Mesendoderm (in vitro differentiated cells): ENCODE measurements around the gene METTL24.
"Not testable (repeated sequence)": the region's sequence is repeated elsewhere in the genome, so short reads cannot be mapped to it uniquely, and the experiment has no call there.

Experiments
- DNase-seq: peaks from one replicate; pipeline ENCODE4 v3.0.0; 2013
- H2AK5ac ChIP-seq: 2 replicates; pipeline ENCODE4 v1.6.1; 2013; ENCODE audit warnings: low read length, inconsistent platforms
- H2BK120ac ChIP-seq: 2 replicates; pipeline ENCODE4 v1.6.1; 2013; ENCODE audit warnings: low read depth, mild to moderate bottlenecking, low read length, moderate library complexity, mixed read lengths
- H2BK15ac ChIP-seq: replicated peaks from 2 replicates; pipeline ENCODE4 v1.6.1; 2013; ENCODE audit warnings: low read depth, mild to moderate bottlenecking, moderate library complexity
- H2BK5ac ChIP-seq: 2 replicates; pipeline ENCODE4 v1.6.1; 2013; ENCODE audit warnings: low read length, inconsistent platforms
- H3K18ac ChIP-seq: 2 replicates; pipeline ENCODE4 v1.6.1; 2013; ENCODE audit warnings: mild to moderate bottlenecking, low read length, mixed read lengths
- H3K23ac ChIP-seq: one replicate; pipeline ENCODE4 v1.6.1; 2013; ENCODE audit warnings: low read length
- H3K27ac ChIP-seq: 2 replicates; pipeline ENCODE4 v1.5.1; 2013; ENCODE audit warnings: low read depth, mild to moderate bottlenecking, inconsistent platforms, low read length, moderate library complexity
- H3K27me3 ChIP-seq: 2 replicates; pipeline ENCODE4 v1.6.1; 2013; ENCODE audit warnings: low read length, control low read depth, mild to moderate bottlenecking, inconsistent platforms; ENCODE audit not compliant: insufficient read depth, poor library complexity
- H3K36me3 ChIP-seq: 2 replicates; pipeline ENCODE4 v1.6.1; 2013; ENCODE audit warnings: low read length, inconsistent platforms; ENCODE audit not compliant: control insufficient read depth, insufficient read depth
- H3K4ac ChIP-seq: one replicate; pipeline ENCODE4 v1.6.1; 2013; ENCODE audit warnings: low read depth, mild to moderate bottlenecking, low read length, moderate library complexity
- H3K4me1 ChIP-seq: 2 replicates; pipeline ENCODE4 v1.6.1; 2013; ENCODE audit warnings: low read depth, low read length, inconsistent platforms; ENCODE audit not compliant: control insufficient read depth
- H3K4me2 ChIP-seq: 2 replicates; pipeline ENCODE4 v1.6.1; 2013; ENCODE audit warnings: low read length
- H3K4me3 ChIP-seq: 2 replicates; pipeline ENCODE4 v1.5.1; 2013; ENCODE audit warnings: mild to moderate bottlenecking, low read length
- H3K56ac ChIP-seq: one replicate; pipeline ENCODE4 v1.6.1; 2013; ENCODE audit warnings: low read length
- H3K79me1 ChIP-seq: 2 replicates; pipeline ENCODE4 v1.6.1; 2013; ENCODE audit warnings: low read length, inconsistent platforms
- H3K79me2 ChIP-seq: 2 replicates; pipeline ENCODE4 v1.6.1; 2013; ENCODE audit warnings: mild to moderate bottlenecking, low read length; ENCODE audit not compliant: control insufficient read depth, insufficient read depth
- H3K9ac ChIP-seq: 2 replicates; pipeline ENCODE4 v1.6.1; 2013; ENCODE audit warnings: low read length, inconsistent platforms
- H4K5ac ChIP-seq: one replicate; pipeline ENCODE4 v1.6.1; 2013; ENCODE audit warnings: low read length
- H4K8ac ChIP-seq: one replicate; pipeline ENCODE4 v1.6.1; 2013; ENCODE audit warnings: low read depth, mild to moderate bottlenecking, control low read depth, low read length, moderate library complexity
- WGBS: extraction: QIAGEN DNeasy Blood & Tissue Kit; methylation state at CpG from one replicate; pipeline ENCODE4 v1.1.7; 2013; ENCODE audit warnings: low lambda C conversion rate, missing lambda C conversion rate; ENCODE audit not compliant: insufficient coverage; ENCODE audit errors: extremely low coverage; 5-methylcytosine and 5-hydroxymethylcytosine counted together

METTL24 gene

GRCh38 chr6:110246900-110247546 lies 111.1 kb downstream of the METTL24 start:
- no peak overlapping the region for H2BK120ac ChIP-seq
- peaks cover 2% of the 10 kb centered on the region for H3K4me1 ChIP-seq
- H2BK15ac ChIP-seq, result no peak overlapping the region
- no peak overlapping the region for H3K23ac ChIP-seq
- no peak overlapping the region for H2AK5ac ChIP-seq
- no peak overlapping the region for H3K4me3 ChIP-seq
- H3K27ac ChIP-seq, result no peak overlapping the region
- no peak overlapping the region for H3K4ac ChIP-seq
- no peak overlapping the region for H4K8ac ChIP-seq
- H3K56ac ChIP-seq, result no peak overlapping the region
- H3K36me3 ChIP-seq, result no peaks in the 10 kb centered on the region
- H2BK5ac ChIP-seq, result no peak overlapping the region
- no peak overlapping the region for H3K18ac ChIP-seq
- H3K4me2 ChIP-seq, result no peak overlapping the region
- H3K79me1 ChIP-seq, result no peaks in the 10 kb centered on the region
- H3K79me2 ChIP-seq, result no peaks in the 10 kb centered on the region
- WGBS, result no CpG with 5 or more reads among the region's 3 CpGs
- H4K5ac ChIP-seq, result no peak overlapping the region
- H3K27me3 ChIP-seq, result no peaks in the 10 kb centered on the region
- DNase-seq, result no peak
- H3K9ac ChIP-seq, result no peak overlapping the region

- no peak overlapping the region for H2AK5ac ChIP-seq
- H3K79me2 ChIP-seq, result no peaks in the 10 kb centered on the region
- H2BK15ac ChIP-seq, result no peak overlapping the region
- H2BK5ac ChIP-seq, result no peak overlapping the region
- H3K4me2 ChIP-seq, result no peak overlapping the region
- WGBS, result no CpG with 5 or more reads among the region's 3 CpGs
- no peak overlapping the region for H3K27ac ChIP-seq
- no peak overlapping the region for H3K4ac ChIP-seq
- H2BK120ac ChIP-seq, result no peak overlapping the region
- no peak overlapping the region for H3K18ac ChIP-seq
- H3K23ac ChIP-seq, result no peak overlapping the region
- peaks cover 2% of the 10 kb centered on the region for H3K4me1 ChIP-seq
- no peak overlapping the region for H4K8ac ChIP-seq
- no peaks in the 10 kb centered on the region for H3K27me3 ChIP-seq
- no peak overlapping the region for H3K56ac ChIP-seq
- no peak overlapping the region for H3K4me3 ChIP-seq
- no peaks in the 10 kb centered on the region for H3K79me1 ChIP-seq
- no peak overlapping the region for H4K5ac ChIP-seq
- no peak overlapping the region for H3K9ac ChIP-seq
- DNase-seq, result peak; percentile 25
- H3K36me3 ChIP-seq, result no peaks in the 10 kb centered on the region
Observed at GRCh38 chr6:110246378-110246777, 111.8 kb downstream of the METTL24 start.

DNA sequence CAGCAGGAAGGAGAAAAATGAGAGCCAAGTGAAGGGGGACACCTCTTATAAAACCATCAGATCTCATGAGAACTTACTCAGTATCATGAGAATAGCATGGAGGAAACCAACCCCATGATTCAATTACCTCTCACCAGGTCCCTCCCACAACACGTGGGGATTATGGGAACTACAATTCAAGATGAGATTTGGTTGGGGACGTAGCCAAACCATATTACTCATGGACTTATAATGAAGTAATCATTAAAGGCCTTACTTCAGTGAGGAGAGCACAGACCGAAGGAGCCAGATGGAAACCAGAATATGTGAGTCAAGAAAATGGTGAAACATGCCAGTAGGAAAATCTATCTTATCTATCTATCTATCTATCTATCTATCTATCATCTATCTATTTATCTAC lies 113.5 kb downstream of the METTL24 start:
- H3K18ac ChIP-seq, H3K23ac ChIP-seq, H3K4me1 ChIP-seq, H3K4me3 ChIP-seq, H4K5ac ChIP-seq, H3K79me1 ChIP-seq, DNase-seq, H3K9ac ChIP-seq, H3K36me3 ChIP-seq, H4K8ac ChIP-seq, H2AK5ac ChIP-seq, H3K4me2 ChIP-seq, H3K27me3 ChIP-seq, H2BK120ac ChIP-seq, H3K79me2 ChIP-seq, H3K56ac ChIP-seq, H2BK15ac ChIP-seq, H3K27ac ChIP-seq, H3K4ac ChIP-seq, H2BK5ac ChIP-seq: not testable (repeated sequence)
- no CpG with 5 or more reads among the region's 3 CpGs for WGBS

DNA sequence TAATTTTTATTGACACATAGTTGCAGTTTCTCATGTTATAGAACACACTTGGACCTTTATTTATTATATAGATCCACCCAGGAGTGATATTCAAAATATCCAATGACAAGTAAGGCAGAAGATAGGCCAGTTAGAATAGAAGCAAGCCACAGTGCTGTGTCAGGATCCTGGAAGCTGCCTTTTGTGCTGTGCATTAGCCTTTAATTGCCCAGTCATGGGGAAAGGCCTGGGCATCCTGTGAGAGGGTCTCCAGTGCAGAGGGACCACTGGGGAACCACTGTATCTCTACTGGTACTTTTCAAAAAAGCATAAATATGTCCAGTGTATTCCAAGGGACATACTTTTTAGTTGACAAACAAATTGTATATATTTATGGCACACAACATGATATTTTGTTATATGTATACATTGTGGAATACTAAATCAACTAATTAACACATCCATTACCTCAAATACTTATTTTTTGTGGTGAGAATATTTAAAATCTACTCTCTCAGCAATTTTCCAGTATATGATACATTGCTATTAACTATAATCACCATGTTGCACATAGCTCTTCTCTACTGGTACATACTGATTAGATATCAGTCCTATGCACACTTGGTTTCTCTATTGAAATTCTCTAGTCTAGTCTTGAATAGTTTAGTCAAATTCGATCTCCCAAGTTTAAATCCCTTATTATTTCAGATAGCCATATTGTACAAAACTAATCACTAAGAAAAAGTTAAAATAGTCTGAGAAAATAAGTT lies 118.4 kb downstream of the METTL24 start:
- Histone ChIP-seq H4K5ac (no peak overlapping the region), H3K27ac (no peak overlapping the region), H3K9ac (no peak overlapping the region), H3K79me2 (no peaks in the 10 kb centered on the region), H3K23ac (no peak overlapping the region), H3K27me3 (no peaks in the 10 kb centered on the region), H4K8ac (no peak overlapping the region), H3K36me3 (no peaks in the 10 kb centered on the region), H2BK5ac (no peak overlapping the region), H2BK15ac (no peak overlapping the region), H3K4me3 (no peak overlapping the region), H2BK120ac (no peak overlapping the region), H3K56ac (no peak overlapping the region), H3K4me1 (no peaks in the 10 kb centered on the region), H3K4me2 (no peak overlapping the region), H2AK5ac (no peak overlapping the region), H3K79me1 (no peaks in the 10 kb centered on the region), H3K4ac (no peak overlapping the region), H3K18ac (no peak overlapping the region)
- no CpG with 5 or more reads among the region's 1 CpG for WGBS
- DNase-seq, result no peak

DNA sequence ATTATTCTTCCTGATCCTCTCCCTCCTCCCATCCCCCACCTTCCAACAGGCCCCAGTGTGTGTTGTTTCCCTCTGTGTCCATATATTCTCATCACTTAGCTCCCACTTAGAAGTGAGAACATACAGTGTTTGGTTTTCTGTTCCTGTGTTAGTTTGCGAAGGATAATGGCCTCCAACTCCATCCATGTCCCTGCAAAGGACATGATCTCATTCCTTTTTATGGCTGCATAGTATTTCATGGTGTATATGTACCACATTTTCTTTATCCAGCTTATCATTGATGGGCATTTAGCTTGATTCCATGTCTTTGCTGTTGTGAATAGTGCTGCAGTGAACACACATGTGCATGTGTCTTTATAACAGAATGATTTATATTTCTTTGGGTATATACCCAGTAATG lies 122.1 kb downstream of the METTL24 start:
- not testable (repeated sequence) for DNase-seq, H3K23ac ChIP-seq, H3K4ac ChIP-seq, H3K9ac ChIP-seq, H3K4me3 ChIP-seq, H3K4me2 ChIP-seq, H3K56ac ChIP-seq, H3K27me3 ChIP-seq, H3K79me2 ChIP-seq, H4K8ac ChIP-seq, H2BK120ac ChIP-seq, H2BK15ac ChIP-seq, H2BK5ac ChIP-seq, H3K18ac ChIP-seq, H3K79me1 ChIP-seq, H3K36me3 ChIP-seq, H2AK5ac ChIP-seq, H3K4me1 ChIP-seq, H3K27ac ChIP-seq, H4K5ac ChIP-seq
- WGBS, result no CpG with 5 or more reads among the region's 1 CpG
